Fibroblast of lung (primary cell): ENCODE measurements around the gene FZR1. TPM values are rescaled to one million over a fixed set of nuclear protein-coding genes. Genes with fewer than 3 reads are reported as not detected.

ENCODE experiments used
- DNase-seq, 2 donors: peaks; one replicate each; pipeline versions ENCODE4 v3.0.0 to v3.0.0-alpha.2; 2010; ENCODE audit warnings: low read depth in 2 of 2
- H2AFZ ChIP-seq: 2 replicates; pipeline ENCODE4 v1.5.1; 2012; ENCODE audit warnings: low read length, control low read depth, inconsistent platforms
- H3K27ac ChIP-seq: 2 replicates; pipeline ENCODE4 v1.5.1; 2011; ENCODE audit warnings: low read length, control low read depth; ENCODE audit not compliant: insufficient read depth
- H3K27me3 ChIP-seq: 2 replicates; pipeline ENCODE4 v1.5.1; 2011; ENCODE audit warnings: mild to moderate bottlenecking, low read length; ENCODE audit not compliant: control insufficient read depth, insufficient read depth
- H3K36me3 ChIP-seq: 2 replicates; pipeline ENCODE4 v1.5.1; 2011; ENCODE audit warnings: low read length; ENCODE audit not compliant: control insufficient read depth, insufficient read depth
- H3K4me1 ChIP-seq: 2 replicates; pipeline ENCODE4 v1.5.1; 2011; ENCODE audit warnings: low read length; ENCODE audit not compliant: control insufficient read depth, insufficient read depth; ENCODE audit errors: extremely low read depth
- H3K4me2 ChIP-seq: 2 replicates; pipeline ENCODE4 v1.5.1; 2011; ENCODE audit warnings: low read length, control low read depth; ENCODE audit not compliant: insufficient read depth; ENCODE audit errors: extremely low read depth
- H3K4me3 ChIP-seq, 4 experiments: fragments of 200-600 bp in 1 of 4; sonication (generic) in 1 of 4; replicated peaks in 1 of 4; 2 replicates each; pipeline ENCODE4 v1.5.1; 2011 to 2016; ENCODE audit warnings: low read length in 4 of 4, low read depth in 3 of 4, mild to moderate bottlenecking in 3 of 4, control low read depth in 2 of 4, inconsistent platforms in 1 of 4, mixed read lengths in 1 of 4; ENCODE audit not compliant: insufficient read depth in 1 of 4; ENCODE audit errors: control extremely low read depth in 1 of 4
- H3K79me2 ChIP-seq: 2 replicates; pipeline ENCODE4 v1.5.1; 2012; ENCODE audit warnings: mild to moderate bottlenecking, low read length, inconsistent platforms; ENCODE audit not compliant: control insufficient read depth, insufficient read depth
- H3K9ac ChIP-seq: 2 replicates; pipeline ENCODE4 v1.5.1; 2011; ENCODE audit warnings: mild to moderate bottlenecking, low read length, control low read depth; ENCODE audit not compliant: insufficient read depth
- H3K9me3 ChIP-seq: 2 replicates; pipeline ENCODE4 v1.5.1; 2012; ENCODE audit warnings: low read depth, low read length; ENCODE audit not compliant: control insufficient read depth, insufficient read depth
- H4K20me1 ChIP-seq: 2 replicates; pipeline ENCODE4 v1.5.1; 2011; ENCODE audit warnings: low read length; ENCODE audit not compliant: control insufficient read depth, insufficient read depth; ENCODE audit errors: extremely low read depth
- CTCF ChIP-seq, 2 donors: IDR thresholded peaks in 1 of 2; conservative IDR thresholded peaks in 1 of 2; 1 replicate in 1 of 2; 2 replicates in 1 of 2; pipeline ENCODE4 v1.5.1; 2011 to 2012; ENCODE audit warnings: low read length in 2 of 2, control low read depth in 1 of 2, inconsistent platforms in 1 of 2, low read depth in 1 of 2, mild to moderate bottlenecking in 1 of 2
- EZH2 ChIP-seq: IDR thresholded peaks from 2 replicates; pipeline ENCODE4 v1.5.1; 2012; ENCODE audit warnings: low read length, control low read depth, mild to moderate bottlenecking; ENCODE audit errors: missing control alignments
- polyA plus RNA-seq, 2 donors: library from polyadenylated mRNA; depleted of rRNA in 1 of 2; stranded (reverse) in 1 of 2; unstranded in 1 of 2; fragments of >200 nt; gene quantifications; 2 replicates each; pipeline ENCODE4 v1.2.1, GENCODE V29; 2011 to 2012; ENCODE audit warnings: missing spikeins in 1 of 2
- total RNA-seq: library from RNA; depleted of rRNA; stranded (reverse); fragments of >200 nt; gene quantifications from 2 replicates; pipeline ENCODE4 v1.2.1, GENCODE V29; 2014

FZR1 gene
- total and polyA plus RNA-seq, 2 donors (not counting 1 experiment from before 2014, with no cell fraction given) = 15.0 to 38.0 TPM

- H3K79me2 ChIP-seq = no peaks in the 10 kb centered on the region
- H3K4me2 ChIP-seq = no peak overlapping the region
- H3K9ac ChIP-seq = no peak overlapping the region
- H3K4me1 ChIP-seq = peaks cover 3% of the 10 kb centered on the region
- H3K9me3 ChIP-seq = no peaks in the 10 kb centered on the region
- no peaks in the 10 kb centered on the region for H4K20me1 ChIP-seq
- H3K36me3 ChIP-seq = no peaks in the 10 kb centered on the region
- no peak for TF ChIP-seq CTCF (conservative IDR thresholded peaks at IDR 0.05 in 1 of 2, IDR thresholded peaks at IDR 0.05 in 1 of 2; ENCODE audit: low read depth in 1 of 2, low read length in 2 of 2)
- no peak for TF ChIP-seq EZH2
- H3K4me3 ChIP-seq = no peak overlapping the region
- DNase-seq = no peak
- no peak overlapping the region for H2AFZ ChIP-seq
- no peaks in the 10 kb centered on the region for H3K27me3 ChIP-seq
- H3K27ac ChIP-seq = no peak overlapping the region
Observed at GRCh38 chr19:3470500-3471128, 35.5 kb upstream of the FZR1 start.

- Histone ChIP-seq H2AFZ (no peak overlapping the region), H3K9me3 (no peaks in the 10 kb centered on the region), H3K36me3 (no peaks in the 10 kb centered on the region), H4K20me1 (no peaks in the 10 kb centered on the region), H3K4me1 (peaks cover 3% of the 10 kb centered on the region), H3K4me2 (peak overlapping the region; percentile 25), H3K79me2 (no peaks in the 10 kb centered on the region), H3K27ac (no peak overlapping the region), H3K9ac (no peak overlapping the region), H3K4me3 (no peak overlapping the region), H3K27me3 (no peaks in the 10 kb centered on the region)
- TF ChIP-seq CTCF (conservative IDR thresholded peaks at IDR 0.05 in 1 of 2, IDR thresholded peaks at IDR 0.05 in 1 of 2; ENCODE audit: low read depth in 1 of 2, low read length in 2 of 2) (peak; percentile 71 to 78), EZH2 (no peak)
- DNase-seq = peak in 1 of 2 donors; percentile 17
Observed at GRCh38 chr19:3471954-3472655, 34.0 kb upstream of the FZR1 start.

GRCh38 chr19:3474010-3474409, 32.1 kb upstream of the FZR1 start:
- H4K20me1 ChIP-seq = no peaks in the 10 kb centered on the region
- no peak overlapping the region for H3K9ac ChIP-seq
- peaks cover 3% of the 10 kb centered on the region for H3K4me1 ChIP-seq
- no peaks in the 10 kb centered on the region for H3K9me3 ChIP-seq
- H3K27ac ChIP-seq = no peak overlapping the region
- H3K36me3 ChIP-seq = no peaks in the 10 kb centered on the region
- no peaks in the 10 kb centered on the region for H3K27me3 ChIP-seq
- H3K79me2 ChIP-seq = no peaks in the 10 kb centered on the region
- no peak for DNase-seq
- TF ChIP-seq CTCF (conservative IDR thresholded peaks at IDR 0.05 in 1 of 2, IDR thresholded peaks at IDR 0.05 in 1 of 2; ENCODE audit: low read depth in 1 of 2, low read length in 2 of 2) = no peak
- TF ChIP-seq EZH2 = no peak
- H2AFZ ChIP-seq = no peak overlapping the region
- no peak overlapping the region for H3K4me2 ChIP-seq
- no peak overlapping the region for H3K4me3 ChIP-seq
